ENCODE data around the gene SNRPN.

- TF ChIP-seq, protein P1, sequence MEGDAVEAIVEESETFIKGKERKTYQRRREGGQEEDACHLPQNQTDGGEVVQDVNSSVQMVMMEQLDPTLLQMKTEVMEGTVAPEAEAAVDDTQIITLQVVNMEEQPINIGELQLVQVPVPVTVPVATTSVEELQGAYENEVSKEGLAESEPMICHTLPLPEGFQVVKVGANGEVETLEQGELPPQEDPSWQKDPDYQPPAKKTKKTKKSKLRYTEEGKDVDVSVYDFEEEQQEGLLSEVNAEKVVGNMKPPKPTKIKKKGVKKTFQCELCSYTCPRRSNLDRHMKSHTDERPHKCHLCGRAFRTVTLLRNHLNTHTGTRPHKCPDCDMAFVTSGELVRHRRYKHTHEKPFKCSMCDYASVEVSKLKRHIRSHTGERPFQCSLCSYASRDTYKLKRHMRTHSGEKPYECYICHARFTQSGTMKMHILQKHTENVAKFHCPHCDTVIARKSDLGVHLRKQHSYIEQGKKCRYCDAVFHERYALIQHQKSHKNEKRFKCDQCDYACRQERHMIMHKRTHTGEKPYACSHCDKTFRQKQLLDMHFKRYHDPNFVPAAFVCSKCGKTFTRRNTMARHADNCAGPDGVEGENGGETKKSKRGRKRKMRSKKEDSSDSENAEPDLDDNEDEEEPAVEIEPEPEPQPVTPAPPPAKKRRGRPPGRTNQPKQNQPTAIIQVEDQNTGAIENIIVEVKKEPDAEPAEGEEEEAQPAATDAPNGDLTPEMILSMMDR (conservative IDR thresholded peaks at IDR 0.05 in 1 of 2, IDR thresholded peaks at IDR 0.05 in 1 of 2; ENCODE audit: extremely low read depth in 1 of 2, insufficient read depth in 1 of 2, low read depth in 1 of 2, low read length in 2 of 2) = no peak
- TF ChIP-seq EZH2 (IDR thresholded peaks at IDR 0.05; ENCODE audit: borderline replicate concordance, low read length) = no peak
Measured at GRCh38 chr15:24948495-24948894, 6.3 kb upstream of the SNRPN start.

Data from mammary epithelial cell (primary cell).